Measurements from ENCODE around the gene RICTOR.

DNA sequence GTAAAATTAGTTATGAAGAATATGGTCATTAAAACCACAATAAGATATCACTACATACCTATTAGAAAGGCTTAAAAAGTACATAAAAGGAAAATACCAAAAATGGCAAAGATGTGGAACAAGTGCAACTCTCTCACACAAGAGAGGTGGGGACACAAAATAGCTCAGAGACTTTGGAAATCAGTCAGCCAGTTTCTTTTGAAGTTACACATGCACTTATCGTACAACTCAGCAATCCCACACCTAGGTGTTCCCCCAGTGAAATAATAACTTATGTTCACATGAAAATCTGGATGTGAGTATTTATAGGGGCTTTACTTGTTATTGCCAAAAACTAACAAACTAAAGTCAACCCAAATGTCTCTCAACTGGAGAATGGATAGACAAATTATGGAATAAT is 9.8 kb upstream of the RICTOR start:
- TF ChIP-seq U2AF2 (optimal IDR thresholded peaks at IDR 0.05; ENCODE audit: low read depth, low read length) (no peak), CEBPB (tag; IDR thresholded peaks at IDR 0.05) (no peak), JUN (IDR thresholded peaks at IDR 0.05; ENCODE audit: borderline replicate concordance, low read depth, low read length) (no peak), JUN (CRISPR knock-in tag; IDR thresholded peaks at IDR 0.05; ENCODE audit: borderline replicate concordance) (no peak)
- TF ChIP-seq, protein P1, sequence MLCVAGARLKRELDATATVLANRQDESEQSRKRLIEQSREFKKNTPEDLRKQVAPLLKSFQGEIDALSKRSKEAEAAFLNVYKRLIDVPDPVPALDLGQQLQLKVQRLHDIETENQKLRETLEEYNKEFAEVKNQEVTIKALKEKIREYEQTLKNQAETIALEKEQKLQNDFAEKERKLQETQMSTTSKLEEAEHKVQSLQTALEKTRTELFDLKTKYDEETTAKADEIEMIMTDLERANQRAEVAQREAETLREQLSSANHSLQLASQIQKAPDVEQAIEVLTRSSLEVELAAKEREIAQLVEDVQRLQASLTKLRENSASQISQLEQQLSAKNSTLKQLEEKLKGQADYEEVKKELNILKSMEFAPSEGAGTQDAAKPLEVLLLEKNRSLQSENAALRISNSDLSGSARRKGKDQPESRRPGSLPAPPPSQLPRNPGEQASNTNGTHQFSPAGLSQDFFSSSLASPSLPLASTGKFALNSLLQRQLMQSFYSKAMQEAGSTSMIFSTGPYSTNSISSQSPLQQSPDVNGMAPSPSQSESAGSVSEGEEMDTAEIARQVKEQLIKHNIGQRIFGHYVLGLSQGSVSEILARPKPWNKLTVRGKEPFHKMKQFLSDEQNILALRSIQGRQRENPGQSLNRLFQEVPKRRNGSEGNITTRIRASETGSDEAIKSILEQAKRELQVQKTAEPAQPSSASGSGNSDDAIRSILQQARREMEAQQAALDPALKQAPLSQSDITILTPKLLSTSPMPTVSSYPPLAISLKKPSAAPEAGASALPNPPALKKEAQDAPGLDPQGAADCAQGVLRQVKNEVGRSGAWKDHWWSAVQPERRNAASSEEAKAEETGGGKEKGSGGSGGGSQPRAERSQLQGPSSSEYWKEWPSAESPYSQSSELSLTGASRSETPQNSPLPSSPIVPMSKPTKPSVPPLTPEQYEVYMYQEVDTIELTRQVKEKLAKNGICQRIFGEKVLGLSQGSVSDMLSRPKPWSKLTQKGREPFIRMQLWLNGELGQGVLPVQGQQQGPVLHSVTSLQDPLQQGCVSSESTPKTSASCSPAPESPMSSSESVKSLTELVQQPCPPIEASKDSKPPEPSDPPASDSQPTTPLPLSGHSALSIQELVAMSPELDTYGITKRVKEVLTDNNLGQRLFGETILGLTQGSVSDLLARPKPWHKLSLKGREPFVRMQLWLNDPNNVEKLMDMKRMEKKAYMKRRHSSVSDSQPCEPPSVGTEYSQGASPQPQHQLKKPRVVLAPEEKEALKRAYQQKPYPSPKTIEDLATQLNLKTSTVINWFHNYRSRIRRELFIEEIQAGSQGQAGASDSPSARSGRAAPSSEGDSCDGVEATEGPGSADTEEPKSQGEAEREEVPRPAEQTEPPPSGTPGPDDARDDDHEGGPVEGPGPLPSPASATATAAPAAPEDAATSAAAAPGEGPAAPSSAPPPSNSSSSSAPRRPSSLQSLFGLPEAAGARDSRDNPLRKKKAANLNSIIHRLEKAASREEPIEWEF (CRISPR knock-in tag; IDR thresholded peaks at IDR 0.05) = no peak
- TF ChIP-seq, protein P2, sequence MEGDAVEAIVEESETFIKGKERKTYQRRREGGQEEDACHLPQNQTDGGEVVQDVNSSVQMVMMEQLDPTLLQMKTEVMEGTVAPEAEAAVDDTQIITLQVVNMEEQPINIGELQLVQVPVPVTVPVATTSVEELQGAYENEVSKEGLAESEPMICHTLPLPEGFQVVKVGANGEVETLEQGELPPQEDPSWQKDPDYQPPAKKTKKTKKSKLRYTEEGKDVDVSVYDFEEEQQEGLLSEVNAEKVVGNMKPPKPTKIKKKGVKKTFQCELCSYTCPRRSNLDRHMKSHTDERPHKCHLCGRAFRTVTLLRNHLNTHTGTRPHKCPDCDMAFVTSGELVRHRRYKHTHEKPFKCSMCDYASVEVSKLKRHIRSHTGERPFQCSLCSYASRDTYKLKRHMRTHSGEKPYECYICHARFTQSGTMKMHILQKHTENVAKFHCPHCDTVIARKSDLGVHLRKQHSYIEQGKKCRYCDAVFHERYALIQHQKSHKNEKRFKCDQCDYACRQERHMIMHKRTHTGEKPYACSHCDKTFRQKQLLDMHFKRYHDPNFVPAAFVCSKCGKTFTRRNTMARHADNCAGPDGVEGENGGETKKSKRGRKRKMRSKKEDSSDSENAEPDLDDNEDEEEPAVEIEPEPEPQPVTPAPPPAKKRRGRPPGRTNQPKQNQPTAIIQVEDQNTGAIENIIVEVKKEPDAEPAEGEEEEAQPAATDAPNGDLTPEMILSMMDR (IDR thresholded peaks at IDR 0.05 in 2 of 3, conservative IDR thresholded peaks at IDR 0.05 in 1 of 3; ENCODE audit: insufficient read depth in 2 of 3, low read depth in 1 of 3, low read length in 3 of 3) = no peak
